Adrenal gland (tissue), 5 donors: ENCODE measurements around the gene HDAC11.

Experiments
- POLR2A ChIP-seq, 2 donors: fragments of 450-650 bp; IDR thresholded peaks; one replicate each; pipeline ENCODE4 v1.6.1; 2017; ENCODE audit warnings: antibody characterized with exemption in 2 of 2, mild to moderate bottlenecking in 2 of 2, moderate library complexity in 1 of 2
- TF ChIP-seq, protein P1 (sequence below), 6 experiments: fragments of 450-650 bp in 4 of 6; fragments of 200-600 bp in 2 of 6; sonication (generic) in 1 of 6; IDR thresholded peaks; 1 replicate in 5 of 6; 2 replicates in 1 of 6; pipeline versions ENCODE4 v1.5.1 to v1.8.0; 2016 to 2021; ENCODE audit warnings: antibody characterized with exemption in 6 of 6, mild to moderate bottlenecking in 2 of 6, moderate library complexity in 1 of 6
- donor health status: DM: no; HTN: no; CAD: no.

DNA sequence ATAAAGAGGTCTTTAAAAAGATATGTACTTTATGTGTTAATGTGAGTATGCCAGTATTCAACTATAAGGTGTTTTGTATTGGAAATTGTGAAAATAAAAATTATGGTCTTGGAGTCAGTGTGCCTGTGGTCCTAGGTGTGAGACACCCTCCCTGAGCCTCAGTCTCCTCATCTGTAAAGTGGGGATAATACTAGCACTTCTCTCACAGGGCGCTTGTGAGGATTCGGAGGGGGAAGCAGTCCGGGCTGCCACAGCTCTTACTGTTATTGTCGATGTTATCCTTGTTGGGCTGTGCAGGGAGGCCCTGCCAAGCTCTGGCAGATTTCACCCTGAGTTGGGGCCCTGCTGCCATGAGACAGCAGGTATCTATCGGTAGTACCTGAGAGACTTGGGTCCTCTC lies 42.1 kb downstream of the HDAC11 start:
- TF ChIP-seq, protein P1, sequence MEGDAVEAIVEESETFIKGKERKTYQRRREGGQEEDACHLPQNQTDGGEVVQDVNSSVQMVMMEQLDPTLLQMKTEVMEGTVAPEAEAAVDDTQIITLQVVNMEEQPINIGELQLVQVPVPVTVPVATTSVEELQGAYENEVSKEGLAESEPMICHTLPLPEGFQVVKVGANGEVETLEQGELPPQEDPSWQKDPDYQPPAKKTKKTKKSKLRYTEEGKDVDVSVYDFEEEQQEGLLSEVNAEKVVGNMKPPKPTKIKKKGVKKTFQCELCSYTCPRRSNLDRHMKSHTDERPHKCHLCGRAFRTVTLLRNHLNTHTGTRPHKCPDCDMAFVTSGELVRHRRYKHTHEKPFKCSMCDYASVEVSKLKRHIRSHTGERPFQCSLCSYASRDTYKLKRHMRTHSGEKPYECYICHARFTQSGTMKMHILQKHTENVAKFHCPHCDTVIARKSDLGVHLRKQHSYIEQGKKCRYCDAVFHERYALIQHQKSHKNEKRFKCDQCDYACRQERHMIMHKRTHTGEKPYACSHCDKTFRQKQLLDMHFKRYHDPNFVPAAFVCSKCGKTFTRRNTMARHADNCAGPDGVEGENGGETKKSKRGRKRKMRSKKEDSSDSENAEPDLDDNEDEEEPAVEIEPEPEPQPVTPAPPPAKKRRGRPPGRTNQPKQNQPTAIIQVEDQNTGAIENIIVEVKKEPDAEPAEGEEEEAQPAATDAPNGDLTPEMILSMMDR (IDR thresholded peaks at IDR 0.05): no peak
- no peak for TF ChIP-seq POLR2A (IDR thresholded peaks at IDR 0.05)
